BLaER1 treated with 17β-estradiol and CSF1 and Interleukin-3, amounts not matched to agents 10 nM and 100 nM (cell line): ENCODE measurements around the gene PTTG1IP.

Experiments used
- H3K27ac ChIP-seq, 11 experiments: shearing (Covaris generic); formaldehyde crosslinking; 2 replicates each; pipeline ENCODE4 v1.8.1; 2022
- H3K27me3 ChIP-seq, 11 experiments: shearing (Covaris generic); formaldehyde crosslinking; 2 replicates each; pipeline ENCODE4 v1.8.1; 2022
- H3K36me3 ChIP-seq, 11 experiments: shearing (Covaris generic); formaldehyde crosslinking; 2 replicates each; pipeline ENCODE4 v1.8.1; 2022
- H3K4me1 ChIP-seq, 10 experiments: shearing (Covaris generic); formaldehyde crosslinking; 2 replicates each; pipeline ENCODE4 v1.8.1; 2022
- H3K4me2 ChIP-seq, 11 experiments: shearing (Covaris generic); formaldehyde crosslinking; 2 replicates each; pipeline ENCODE4 v1.8.1; 2022
- H3K4me3 ChIP-seq, 10 experiments: shearing (Covaris generic); formaldehyde crosslinking; 2 replicates each; pipeline ENCODE4 v1.8.1; 2022
- H3K9ac ChIP-seq, 11 experiments: shearing (Covaris generic); formaldehyde crosslinking; 2 replicates each; pipeline ENCODE4 v1.8.1; 2022
- H3K9me3 ChIP-seq, 11 experiments: shearing (Covaris generic); formaldehyde crosslinking; replicated peaks in 1 of 11; 2 replicates each; pipeline ENCODE4 v1.8.1; 2022
- H4K20me1 ChIP-seq, 11 experiments: shearing (Covaris generic); formaldehyde crosslinking; 2 replicates each; pipeline ENCODE4 v1.8.1; 2022
- Cebpa-rat ChIP-seq, 11 experiments: shearing (Covaris generic); IDR thresholded peaks; 2 replicates each; pipeline ENCODE4 v1.8.1; 2022

The PTTG1IP gene

DNA sequence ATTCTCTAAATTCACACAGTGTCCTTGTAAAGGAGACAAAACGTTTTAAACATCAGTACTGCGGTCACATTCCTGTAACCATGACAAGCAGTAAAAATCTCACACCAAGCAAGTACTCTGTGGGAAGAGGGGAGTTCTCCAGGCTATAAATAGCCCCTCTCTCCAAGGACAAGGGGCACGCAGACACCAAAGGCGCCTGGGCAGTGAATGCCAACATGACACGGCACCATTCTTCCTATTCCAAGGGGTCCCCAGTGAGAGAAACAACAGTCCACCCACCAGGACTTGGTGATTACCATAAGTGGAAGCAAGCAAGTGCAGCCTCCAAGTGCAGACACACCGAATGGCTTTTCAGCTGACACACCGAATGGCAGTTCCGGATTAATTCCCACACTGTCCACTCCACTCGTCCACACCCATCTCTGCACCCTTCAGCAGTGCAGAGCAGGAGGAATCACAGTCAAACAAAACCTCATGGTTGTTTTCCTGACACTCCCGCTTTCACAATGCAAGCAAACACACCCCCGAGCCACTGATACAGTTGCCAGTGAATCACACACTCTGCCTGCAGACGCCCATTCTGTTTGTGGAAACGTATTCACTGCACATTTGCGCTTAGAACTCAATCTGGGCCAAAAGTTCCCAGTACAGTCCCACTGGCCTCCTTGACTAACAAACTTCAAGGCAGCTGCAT lies 1.8 kb downstream of the PTTG1IP start:
- H3K9me3 ChIP-seq: no peaks in the 10 kb centered on the region
- H4K20me1 ChIP-seq: peaks cover 63 to 65% (median 64%) of the 10 kb centered on the region in 11 experiments
- no peak for TF ChIP-seq Cebpa-rat (IDR thresholded peaks at IDR 0.05)
- H3K4me2 ChIP-seq: peak overlapping the region; percentile 91 to 99 (median 97)
- H3K27me3 ChIP-seq: peaks cover 0 to 24% (median 0%) of the 10 kb centered on the region in 11 experiments; a peak in 6 of 22 replicates
- peaks cover 65 to 88% (median 79%) of the 10 kb centered on the region in 10 experiments for H3K4me1 ChIP-seq
- H3K27ac ChIP-seq: peak overlapping the region in 10 of 11 experiments; percentile 95 to 99 (median 97); a peak in 16 of 22 replicates
- H3K36me3 ChIP-seq: peaks cover 3 to 45% (median 29%) of the 10 kb centered on the region in 11 experiments; a peak in 17 of 22 replicates
- H3K9ac ChIP-seq: peak overlapping the region; percentile 87 to 98 (median 95)
- H3K4me3 ChIP-seq: peak overlapping the region; percentile 90 to 100 (median 94)

DNA sequence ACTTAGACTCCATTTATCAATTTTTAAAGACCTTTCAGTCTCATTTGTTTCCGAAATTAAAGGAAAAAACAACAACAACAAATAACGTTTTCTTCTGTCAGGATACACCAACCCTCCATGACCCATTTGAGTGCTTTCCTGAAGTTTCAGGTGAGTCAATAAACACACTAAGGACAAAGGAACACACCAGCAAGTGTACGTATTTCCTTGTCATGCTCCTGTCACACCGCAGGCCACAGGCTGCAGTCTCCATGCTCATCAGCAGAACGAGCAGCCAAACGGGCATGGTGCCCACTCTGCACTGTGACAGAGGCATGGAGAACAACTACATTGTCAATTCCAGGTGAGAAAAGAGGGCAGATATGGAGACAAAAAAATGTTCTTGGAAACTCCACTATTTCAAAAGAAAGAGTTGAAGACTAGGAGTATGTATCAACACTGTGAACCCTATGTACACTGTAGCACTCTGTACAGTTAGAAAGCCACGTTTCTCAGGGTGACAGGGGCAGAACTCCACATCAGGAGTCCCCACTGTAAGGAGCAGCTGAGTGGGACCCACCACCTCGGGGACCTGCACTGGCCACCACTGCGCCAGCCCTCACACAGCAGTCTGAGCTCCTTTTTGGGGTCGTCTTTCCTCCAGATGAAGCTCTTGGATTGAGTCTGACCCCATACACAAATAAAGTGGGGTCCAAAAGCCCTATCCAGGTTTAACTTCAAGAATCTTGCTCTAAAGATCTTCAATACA lies 2.6 kb downstream of the PTTG1IP start:
- H3K27ac ChIP-seq: peak overlapping the region in 2 of 11 experiments; percentile 97; a peak in 1 of 22 replicates
- peaks cover 71 to 73% (median 72%) of the 10 kb centered on the region in 11 experiments for H4K20me1 ChIP-seq
- peak overlapping the region in 10 of 11 experiments; percentile 12 to 98 (median 94); a peak in 18 of 22 replicates for H3K9ac ChIP-seq

DNA sequence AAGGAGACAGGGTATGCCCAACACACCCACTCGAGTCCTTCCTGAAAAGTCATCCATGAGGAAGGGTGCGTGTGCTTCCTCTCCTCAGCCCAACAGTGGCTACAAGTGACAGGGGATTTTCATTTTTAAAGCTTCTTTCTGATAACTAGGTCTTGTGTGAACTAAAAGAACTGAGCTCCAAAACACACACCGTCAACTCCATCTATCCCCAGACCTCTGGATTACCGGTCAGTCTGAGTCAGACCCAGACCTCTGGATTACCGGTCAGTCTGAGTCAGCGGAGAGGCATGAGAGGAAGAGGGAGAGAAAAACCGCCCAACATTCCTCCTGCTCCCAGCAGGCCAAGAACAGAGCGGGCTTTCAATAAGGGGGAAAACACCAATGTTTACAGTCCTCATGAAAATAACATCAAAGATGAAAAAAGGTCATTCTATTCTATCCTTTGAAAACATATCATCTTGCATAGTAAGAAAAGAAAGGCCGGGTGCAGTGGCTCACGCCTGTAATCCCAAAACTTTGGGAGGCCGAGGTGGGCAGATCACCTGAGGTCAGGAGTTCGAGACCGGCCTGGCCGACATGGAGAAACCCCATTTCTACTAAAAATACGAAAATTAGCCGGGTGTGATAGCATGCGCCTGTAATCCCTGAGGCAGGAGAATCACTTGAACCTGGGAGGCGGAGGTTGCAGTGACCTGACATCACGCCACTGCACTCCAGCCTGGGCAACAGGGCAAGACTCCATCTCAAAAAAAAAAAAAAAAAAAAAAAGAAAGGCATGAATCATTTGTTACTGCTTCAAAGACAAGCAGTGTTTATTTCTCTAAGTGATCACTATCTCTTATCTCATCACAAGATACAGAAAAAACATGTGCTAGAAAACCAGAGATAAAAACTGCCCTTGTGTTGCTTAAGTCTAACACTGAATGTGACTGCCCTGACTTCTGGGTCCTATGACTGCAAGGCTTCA lies 3.4 kb downstream of the PTTG1IP start:
- H3K9me3 ChIP-seq: no peaks in the 10 kb centered on the region
- peaks cover 6 to 49% (median 34%) of the 10 kb centered on the region in 11 experiments for H3K36me3 ChIP-seq
- peaks cover 66 to 88% (median 79%) of the 10 kb centered on the region in 10 experiments for H3K4me1 ChIP-seq
- peaks cover 80 to 82% (median 81%) of the 10 kb centered on the region in 11 experiments for H4K20me1 ChIP-seq
- peak overlapping the region in 4 of 10 experiments; percentile 3 to 100 (median 98); a peak in 6 of 20 replicates for H3K4me3 ChIP-seq
- peaks cover 0 to 24% (median 0%) of the 10 kb centered on the region in 11 experiments; a peak in 6 of 22 replicates for H3K27me3 ChIP-seq
- H3K4me2 ChIP-seq: peak overlapping the region; percentile 91 to 99 (median 97)
- no peak for TF ChIP-seq Cebpa-rat (IDR thresholded peaks at IDR 0.05)
- peak overlapping the region in 5 of 11 experiments; percentile 87 to 98 (median 95); a peak in 7 of 22 replicates for H3K9ac ChIP-seq
- H3K27ac ChIP-seq: peak overlapping the region in 1 of 11 experiments; percentile 13; a peak in 1 of 22 replicates

More for the DNA sequence above, 2.6 kb downstream of the PTTG1IP start:
- Histone ChIP-seq H3K4me1 (peaks cover 65 to 88% (median 79%) of the 10 kb centered on the region in 10 experiments), H3K9me3 (no peaks in the 10 kb centered on the region), H3K27me3 (peaks cover 0 to 24% (median 0%) of the 10 kb centered on the region in 11 experiments; a peak in 6 of 22 replicates), H3K4me3 (peak overlapping the region in 8 of 10 experiments; percentile 91 to 100 (median 94); a peak in 15 of 20 replicates), H3K36me3 (peaks cover 3 to 46% (median 31%) of the 10 kb centered on the region in 11 experiments; a peak in 17 of 22 replicates), H3K4me2 (peak overlapping the region; percentile 91 to 99 (median 97))
- TF ChIP-seq Cebpa-rat (IDR thresholded peaks at IDR 0.05): no peak

DNA sequence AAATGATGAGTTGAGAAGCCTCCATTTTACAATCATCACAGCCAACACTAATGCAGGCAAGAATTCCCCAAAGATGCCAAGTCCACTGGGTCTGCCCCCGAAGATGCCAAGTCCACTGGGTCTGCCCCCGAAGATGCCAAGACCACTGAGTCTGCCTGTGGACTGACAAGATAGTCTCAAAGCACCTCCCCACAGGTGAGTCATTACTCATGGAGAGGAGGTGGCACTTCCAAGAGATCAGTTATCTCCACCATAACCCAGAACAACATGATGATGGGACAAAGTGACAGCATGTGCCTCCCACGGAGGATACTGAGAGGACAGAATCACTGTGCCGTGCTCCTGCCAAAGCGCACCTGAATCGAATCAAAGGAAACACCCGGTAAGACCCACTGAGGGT lies 4.8 kb downstream of the PTTG1IP start:
- TF ChIP-seq Cebpa-rat (IDR thresholded peaks at IDR 0.05): no peak
- Histone ChIP-seq H3K4me2 (peak overlapping the region; percentile 82 to 99 (median 97)), H3K9ac (peak overlapping the region in 3 of 11 experiments; percentile 13 to 28 (median 16); a peak in 4 of 22 replicates), H3K9me3 (no peaks in the 10 kb centered on the region), H3K27ac (peak overlapping the region in 5 of 11 experiments; percentile 15 to 69 (median 37); a peak in 4 of 22 replicates), H3K27me3 (peaks cover 0 to 14% (median 0%) of the 10 kb centered on the region in 11 experiments; a peak in 6 of 22 replicates), H4K20me1 (peaks cover 93 to 95% (median 95%) of the 10 kb centered on the region in 11 experiments), H3K4me1 (peaks cover 71 to 88% (median 84%) of the 10 kb centered on the region in 10 experiments), H3K4me3 (peak overlapping the region in 4 of 10 experiments; percentile 2 to 39 (median 14); a peak in 4 of 20 replicates), H3K36me3 (peaks cover 19 to 63% (median 48%) of the 10 kb centered on the region in 11 experiments)

GRCh38 chr21:44867999-44868700 lies 5.3 kb downstream of the PTTG1IP start:
- peak overlapping the region in 4 of 11 experiments; percentile 13 to 28 (median 15); a peak in 6 of 22 replicates for H3K9ac ChIP-seq
- TF ChIP-seq Cebpa-rat (IDR thresholded peaks at IDR 0.05): no peak
- H3K36me3 ChIP-seq: peaks cover 25 to 69% (median 53%) of the 10 kb centered on the region in 11 experiments
- H3K27ac ChIP-seq: peak overlapping the region in 6 of 11 experiments; percentile 15 to 69 (median 29); a peak in 6 of 22 replicates
- peaks cover 71 to 92% (median 85%) of the 10 kb centered on the region in 10 experiments for H3K4me1 ChIP-seq
- H3K4me3 ChIP-seq: peak overlapping the region in 4 of 10 experiments; percentile 2 to 39 (median 14); a peak in 5 of 20 replicates
- peaks cover 99 to 100% (median 100%) of the 10 kb centered on the region in 11 experiments for H4K20me1 ChIP-seq
- H3K4me2 ChIP-seq: peak overlapping the region; percentile 82 to 99 (median 97)
- peaks cover 0 to 14% (median 0%) of the 10 kb centered on the region in 11 experiments; a peak in 6 of 22 replicates for H3K27me3 ChIP-seq
- no peaks in the 10 kb centered on the region for H3K9me3 ChIP-seq

GRCh38 chr21:44867464-44867863 lies 6.0 kb downstream of the PTTG1IP start:
- Histone ChIP-seq H4K20me1 (peaks cover 99 to 100% (median 100%) of the 10 kb centered on the region in 11 experiments), H3K4me3 (0 out of 20 replicates have a peak overlapping the region, but pooled peaks of 1 of the 10 experiments have one; percentile 32), H3K27ac (peak overlapping the region in 5 of 11 experiments; percentile 23 to 69 (median 59); a peak in 5 of 22 replicates), H3K9me3 (no peaks in the 10 kb centered on the region), H3K27me3 (peaks cover 0 to 14% (median 0%) of the 10 kb centered on the region in 11 experiments; a peak in 6 of 22 replicates), H3K36me3 (peaks cover 32 to 75% (median 60%) of the 10 kb centered on the region in 11 experiments), H3K4me1 (peaks cover 71 to 91% (median 86%) of the 10 kb centered on the region in 10 experiments), H3K4me2 (peak overlapping the region; percentile 82 to 99 (median 97)), H3K9ac (peak overlapping the region in 2 of 11 experiments; percentile 28 to 42; a peak in 1 of 22 replicates)
- TF ChIP-seq Cebpa-rat (IDR thresholded peaks at IDR 0.05): no peak
